ENCODE data around the gene ASB18.
"Not testable (repeated sequence)": the region's sequence is repeated elsewhere in the genome, so short reads cannot be mapped to it uniquely, and the experiment has no call there.

The ASB18 gene

DNA sequence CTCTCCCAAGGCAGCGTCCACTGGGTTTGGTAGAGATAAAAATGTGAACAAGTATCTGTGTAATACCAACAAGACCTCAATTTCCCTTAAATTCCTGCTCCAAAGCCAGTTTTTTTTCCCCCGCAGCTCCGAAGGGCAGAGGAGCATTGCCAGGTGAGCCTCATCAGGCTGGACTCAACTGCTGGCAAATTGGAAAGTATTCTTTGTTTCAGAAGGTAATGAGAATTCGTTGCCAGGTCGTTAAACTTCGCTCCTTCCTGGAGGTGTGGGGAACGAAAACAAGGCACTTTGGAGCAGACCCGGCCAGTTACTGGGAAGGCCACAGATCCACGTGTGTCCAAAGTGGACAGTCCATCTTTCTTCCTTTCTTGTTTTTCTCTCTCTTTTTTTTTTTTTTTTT lies 30.4 kb upstream of the ASB18 start:
- TF ChIP-seq, protein P1, sequence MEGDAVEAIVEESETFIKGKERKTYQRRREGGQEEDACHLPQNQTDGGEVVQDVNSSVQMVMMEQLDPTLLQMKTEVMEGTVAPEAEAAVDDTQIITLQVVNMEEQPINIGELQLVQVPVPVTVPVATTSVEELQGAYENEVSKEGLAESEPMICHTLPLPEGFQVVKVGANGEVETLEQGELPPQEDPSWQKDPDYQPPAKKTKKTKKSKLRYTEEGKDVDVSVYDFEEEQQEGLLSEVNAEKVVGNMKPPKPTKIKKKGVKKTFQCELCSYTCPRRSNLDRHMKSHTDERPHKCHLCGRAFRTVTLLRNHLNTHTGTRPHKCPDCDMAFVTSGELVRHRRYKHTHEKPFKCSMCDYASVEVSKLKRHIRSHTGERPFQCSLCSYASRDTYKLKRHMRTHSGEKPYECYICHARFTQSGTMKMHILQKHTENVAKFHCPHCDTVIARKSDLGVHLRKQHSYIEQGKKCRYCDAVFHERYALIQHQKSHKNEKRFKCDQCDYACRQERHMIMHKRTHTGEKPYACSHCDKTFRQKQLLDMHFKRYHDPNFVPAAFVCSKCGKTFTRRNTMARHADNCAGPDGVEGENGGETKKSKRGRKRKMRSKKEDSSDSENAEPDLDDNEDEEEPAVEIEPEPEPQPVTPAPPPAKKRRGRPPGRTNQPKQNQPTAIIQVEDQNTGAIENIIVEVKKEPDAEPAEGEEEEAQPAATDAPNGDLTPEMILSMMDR (IDR thresholded peaks at IDR 0.05; ENCODE audit: low read depth, low read length, missing control alignments), result no peak
- DNase-seq (ENCODE audit: low read depth), result no peak
- no peak overlapping the region for H3K4me3 ChIP-seq (ENCODE audit: low read depth, low read length)
- in situ Hi-C loops (cut with HindIII; ENCODE audit: low sequenced_read_pairs), result no loop called here

DNA sequence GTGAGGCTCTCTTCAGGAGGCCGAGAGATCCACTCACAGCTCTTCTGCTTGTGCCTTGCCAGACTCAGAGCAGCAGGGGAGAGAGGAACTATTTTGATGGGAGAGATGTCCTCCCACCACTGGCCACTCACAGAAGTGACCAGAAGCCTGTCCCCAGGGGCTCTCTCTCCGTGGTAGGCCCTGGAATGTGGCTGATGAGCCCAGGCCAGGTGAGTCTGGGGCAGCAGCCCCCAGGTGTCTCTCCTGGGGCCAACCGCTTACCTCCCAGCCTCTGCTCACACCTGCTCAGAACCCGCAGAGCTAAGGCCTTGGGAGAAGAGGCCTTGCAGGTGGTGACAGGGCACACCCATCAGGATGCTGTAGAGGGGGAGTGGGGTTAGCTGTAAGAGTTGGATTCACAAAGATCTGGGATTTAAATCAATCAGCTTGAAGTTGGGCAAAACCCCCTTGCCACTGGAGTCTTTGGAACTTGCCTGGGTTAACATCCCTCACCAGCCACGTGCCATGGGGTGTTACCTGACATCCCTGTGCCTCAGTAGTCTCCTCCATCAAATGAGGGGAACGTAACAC lies 29.1 kb upstream of the ASB18 start:
- TF ChIP-seq, protein P1 (IDR thresholded peaks at IDR 0.05; ENCODE audit: low read depth, low read length, missing control alignments), result no peak
- in situ Hi-C loops (cut with HindIII; ENCODE audit: low sequenced_read_pairs), result no loop called here

DNA sequence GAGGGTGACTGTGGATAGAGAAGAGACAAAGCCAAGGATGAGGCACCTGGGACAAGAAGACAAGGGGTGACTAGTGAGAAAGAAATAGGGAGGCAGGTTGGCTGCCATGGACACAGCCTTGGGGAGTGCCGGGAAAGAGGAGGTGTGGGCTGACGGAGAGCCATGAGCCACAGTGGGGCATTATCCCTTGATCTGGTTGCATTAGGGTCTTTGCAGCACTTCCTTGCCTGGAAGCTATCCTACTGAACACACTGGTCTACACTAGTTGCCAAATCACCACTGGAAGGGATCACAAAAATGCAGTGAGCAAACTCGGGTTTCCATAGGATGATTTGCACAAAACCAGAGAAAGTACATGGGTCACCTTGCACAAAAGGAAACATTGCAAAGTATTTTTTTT lies 27.7 kb upstream of the ASB18 start:
- TF ChIP-seq, protein P1 (IDR thresholded peaks at IDR 0.05; ENCODE audit: low read depth, low read length, missing control alignments), result no peak
- H3K4me3 ChIP-seq (ENCODE audit: low read depth, low read length), result no peak overlapping the region
- in situ Hi-C loops (cut with HindIII; ENCODE audit: low sequenced_read_pairs), result no loop called here
- no peak for DNase-seq (ENCODE audit: low read depth)

More for the DNA sequence above, 29.1 kb upstream of the ASB18 start:
- DNase-seq (ENCODE audit: low read depth), result no peak
- no peak overlapping the region for H3K4me3 ChIP-seq (ENCODE audit: low read depth, low read length)

DNA sequence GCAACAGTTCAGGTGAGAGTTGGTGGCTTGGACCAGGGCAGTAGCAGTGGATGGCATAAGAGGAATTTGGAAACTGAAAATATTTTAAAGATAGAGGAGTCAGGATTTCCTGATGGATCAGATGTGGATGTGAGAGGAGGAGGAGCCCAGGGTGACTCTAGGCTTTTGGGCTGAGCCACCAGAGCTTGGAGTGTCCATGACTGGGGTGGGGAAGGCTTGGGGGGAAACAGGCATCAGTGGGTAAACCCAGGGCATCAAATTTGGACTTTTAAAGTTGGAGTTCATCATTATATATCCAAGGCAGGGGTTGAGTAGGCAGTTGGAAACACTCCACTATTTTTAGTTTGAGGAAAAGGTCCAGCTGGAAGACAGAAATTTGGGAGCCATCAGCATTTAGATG lies 27.3 kb upstream of the ASB18 start:
- H3K4me3 ChIP-seq (ENCODE audit: low read depth, low read length), result no peak overlapping the region
- in situ Hi-C loops (cut with HindIII; ENCODE audit: low sequenced_read_pairs), result no loop called here
- TF ChIP-seq, protein P1 (IDR thresholded peaks at IDR 0.05; ENCODE audit: low read depth, low read length, missing control alignments), result no peak
- no peak for DNase-seq (ENCODE audit: low read depth)

DNA sequence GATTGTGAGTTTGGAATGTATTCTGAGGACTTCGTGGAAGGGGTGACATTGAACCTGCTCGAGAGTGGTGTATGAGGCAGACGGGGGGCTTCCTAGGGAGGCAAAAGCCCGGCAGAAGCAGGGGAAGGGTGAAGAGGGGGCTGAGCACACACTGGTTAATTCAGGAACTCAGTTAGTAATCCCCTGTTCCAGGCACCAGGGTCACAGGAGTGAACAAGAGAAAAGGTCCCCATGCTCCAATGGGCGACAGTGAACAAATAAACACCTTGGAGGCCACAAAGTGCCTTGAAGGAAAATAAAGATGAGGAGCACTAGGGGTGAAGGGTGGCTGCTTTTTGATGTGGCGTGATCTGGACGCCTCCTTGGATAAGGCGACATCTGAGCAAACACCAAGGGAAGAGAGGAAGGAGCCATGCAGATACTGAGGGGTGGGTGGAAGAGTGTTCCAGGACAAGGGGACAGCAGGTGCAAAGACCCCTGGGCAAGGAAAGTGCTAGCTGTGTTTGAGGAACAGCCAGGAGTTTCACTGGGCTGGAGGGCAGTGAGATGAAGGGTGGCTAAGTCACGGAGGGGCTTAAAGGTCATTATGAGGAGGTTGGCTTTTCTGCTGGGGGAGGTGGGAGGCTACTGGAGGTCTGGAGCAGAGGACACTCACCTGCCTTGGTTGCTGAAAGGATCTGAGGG lies 26.7 kb upstream of the ASB18 start:
- in situ Hi-C loops (cut with HindIII; ENCODE audit: low sequenced_read_pairs), result no loop called here
- no peak overlapping the region for H3K4me3 ChIP-seq (ENCODE audit: low read depth, low read length)
- DNase-seq (ENCODE audit: low read depth), result no peak
- TF ChIP-seq, protein P1 (IDR thresholded peaks at IDR 0.05; ENCODE audit: low read depth, low read length, missing control alignments), result no peak

DNA sequence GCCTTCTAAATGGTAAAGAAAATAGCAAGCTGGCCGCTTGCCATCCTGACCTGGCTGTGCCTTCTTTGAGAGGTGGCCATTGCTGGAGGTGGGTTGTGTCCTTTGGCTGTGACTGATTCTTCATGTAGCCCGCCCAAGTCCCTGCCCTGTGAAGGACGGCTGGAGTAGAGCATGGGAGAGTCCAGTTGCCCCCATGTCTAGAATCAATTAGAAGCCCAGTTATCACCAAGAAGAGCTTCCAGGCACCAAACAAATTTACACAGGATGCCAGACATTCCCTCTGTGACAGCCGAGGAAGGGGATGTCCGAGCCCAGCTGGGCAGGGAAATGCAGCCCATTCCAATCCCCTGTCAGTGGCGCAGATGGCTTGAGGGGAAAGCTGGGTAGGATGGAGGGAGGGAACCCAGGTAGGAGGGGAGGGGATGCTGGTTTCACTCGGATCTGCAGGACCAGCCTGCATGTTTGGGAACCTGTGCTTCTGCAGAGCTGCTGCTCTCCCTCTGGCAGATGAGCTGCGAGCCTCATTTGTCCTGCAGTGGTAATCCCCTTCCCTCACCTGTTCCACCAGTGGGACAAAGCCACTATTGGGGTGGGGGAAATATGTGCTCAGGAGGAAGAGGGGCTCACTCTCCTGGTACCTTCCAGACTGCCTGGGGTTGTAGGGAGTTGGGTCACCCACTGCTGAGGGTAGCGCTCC lies 25.7 kb upstream of the ASB18 start:
- TF ChIP-seq, protein P1 (IDR thresholded peaks at IDR 0.05; ENCODE audit: low read depth, low read length, missing control alignments), result no peak
- DNase-seq (ENCODE audit: low read depth), result no peak
- H3K4me3 ChIP-seq (ENCODE audit: low read depth, low read length), result no peak overlapping the region
- in situ Hi-C loops (cut with HindIII; ENCODE audit: low sequenced_read_pairs), result no loop called here

DNA sequence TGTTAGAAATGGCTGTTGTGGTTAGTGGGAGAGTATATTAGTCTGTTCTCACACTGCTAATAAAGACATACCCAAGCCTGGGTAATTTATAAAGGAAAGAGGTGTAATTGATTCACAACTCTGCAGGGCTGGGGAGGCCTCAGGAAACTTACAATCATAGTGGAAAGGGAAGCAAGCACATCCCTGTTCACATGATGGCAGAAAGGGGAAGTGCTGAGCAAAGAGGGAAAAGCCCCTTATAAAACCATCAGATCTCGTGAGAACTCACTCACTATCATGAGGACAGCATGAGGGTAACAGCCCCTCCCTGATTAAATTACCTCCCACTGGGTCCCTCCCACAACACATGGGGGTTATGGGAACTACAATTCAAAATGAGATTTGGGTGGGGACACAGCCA lies 24.2 kb upstream of the ASB18 start:
- H3K4me3 ChIP-seq (ENCODE audit: low read depth, low read length); in situ Hi-C loops (cut with HindIII; ENCODE audit: low sequenced_read_pairs); DNase-seq (ENCODE audit: low read depth): not testable (repeated sequence)
